GM21786 (cell line): Measurements from ENCODE around the gene IQUB.
"Not testable (repeated sequence)": the region's sequence is repeated elsewhere in the genome, so short reads cannot be mapped to it uniquely, and the experiment has no call there.

Source experiments
- ATAC-seq: cut with Tn5 transposase; IDR thresholded peaks from one replicate; pipeline ENCODE4 v1.9.1; 2021; ENCODE audit not compliant: unreplicated experiment

Gene IQUB

GRCh38 chr7:123534383-123535260 lies at the start of gene IQUB:
IQUB (minus strand) TSS chr7:123534595; CDS start chr7:123512340, 22,255 bp downstream.
- peak; percentile 80 for ATAC-seq

- ATAC-seq: no peak
Observed at GRCh38 chr7:123583821-123584220, 49.4 kb upstream of the IQUB start.

GRCh38 chr7:123581162-123581459 lies 46.7 kb upstream of the IQUB start:
- no peak for ATAC-seq

GRCh38 chr7:123580406-123581161 lies 46.2 kb upstream of the IQUB start:
- peak; percentile 87 for ATAC-seq

GRCh38 chr7:123579416-123579815 lies 45.0 kb upstream of the IQUB start:
- no peak for ATAC-seq

- ATAC-seq: no peak
Observed at GRCh38 chr7:123573896-123574467, 39.6 kb upstream of the IQUB start.

- no peak for ATAC-seq
Observed at GRCh38 chr7:123573341-123573740, 38.9 kb upstream of the IQUB start.

- ATAC-seq: no peak
Observed at GRCh38 chr7:123571684-123572083, 37.3 kb upstream of the IQUB start.

GRCh38 chr7:123571187-123571586 lies 36.8 kb upstream of the IQUB start:
- ATAC-seq: no peak

- ATAC-seq: no peak
Observed at GRCh38 chr7:123570390-123571182, 36.2 kb upstream of the IQUB start.

- ATAC-seq: no peak
Observed at GRCh38 chr7:123569352-123570010, 35.1 kb upstream of the IQUB start.

- ATAC-seq: no peak
Observed at GRCh38 chr7:123562121-123562520, 27.7 kb upstream of the IQUB start.

- ATAC-seq: no peak
Observed at GRCh38 chr7:123558289-123558874, 24.0 kb upstream of the IQUB start.

- ATAC-seq: peak; percentile 96
Observed at GRCh38 chr7:123557398-123558288, 23.2 kb upstream of the IQUB start, which contains the start of gene NDUFA5. NDUFA5 (minus strand) TSS chr7:123557818; CDS start chr7:123557795, 23 bp downstream.

- no peak for ATAC-seq
Observed at GRCh38 chr7:123557016-123557397, 22.6 kb upstream of the IQUB start.

GRCh38 chr7:123555484-123555883 lies 21.1 kb upstream of the IQUB start:
- no peak for ATAC-seq

- ATAC-seq: no peak
Observed at GRCh38 chr7:123553159-123553558, 18.8 kb upstream of the IQUB start.

- no peak for ATAC-seq
Observed at GRCh38 chr7:123552641-123553040, 18.2 kb upstream of the IQUB start.

- ATAC-seq: not testable (repeated sequence)
Observed at GRCh38 chr7:123552134-123552533, 17.7 kb upstream of the IQUB start.
